Calu3 (cell line): ENCODE results near the gene TMEM158. TPM values are rescaled to one million over a fixed set of nuclear protein-coding genes. Genes with fewer than 3 reads are reported as not detected.

Source experiments
- BruUV-seq: library from RNA; stranded (reverse); fragments of 400-500 nt; replicated peaks from 2 replicates; lab custom pipeline; 2021; lab: Mats Ljungman, UMichigan
- CTCF ChIA-PET: fragments of 300-600 bp; sonication (Branson Sonifier 250); formaldehyde crosslinking; loops from one replicate; lab custom pipeline; 2022; ENCODE audit warnings: antibody characterized with exemption; lab: Charles Lee
- DNase-seq: peaks from one replicate; pipeline ENCODE4 v3.0.0; 2022
- H3K27ac Mint-ChIP-seq: one replicate; pipeline ENCODE4 v1.8.0; 2022; ENCODE audit warnings: mixed read lengths; ENCODE audit not compliant: unreplicated experiment
- H3K27me3 Mint-ChIP-seq: one replicate; pipeline ENCODE4 v1.8.0; 2022; ENCODE audit warnings: mixed read lengths; ENCODE audit not compliant: unreplicated experiment
- H3K36me3 Mint-ChIP-seq: one replicate; pipeline ENCODE4 v1.8.0; 2022; ENCODE audit warnings: mild to moderate bottlenecking, moderate library complexity, mixed read lengths; ENCODE audit not compliant: insufficient read depth, unreplicated experiment
- H3K4me1 Mint-ChIP-seq: one replicate; pipeline ENCODE4 v1.8.0; 2022; ENCODE audit warnings: mild to moderate bottlenecking, low read depth, mixed read lengths; ENCODE audit not compliant: unreplicated experiment
- H3K4me3 Mint-ChIP-seq: one replicate; pipeline ENCODE4 v1.8.0; 2022; ENCODE audit warnings: mild to moderate bottlenecking, low read depth, moderate library complexity, mixed read lengths; ENCODE audit not compliant: unreplicated experiment
- H3K9me3 Mint-ChIP-seq: one replicate; pipeline ENCODE4 v1.8.0; 2022; ENCODE audit warnings: low read depth, mixed read lengths; ENCODE audit not compliant: unreplicated experiment
- intact Hi-C: fragments of 100-400 bp; cut with micrococcal nuclease; formaldehyde crosslinking; loops from one replicate; pipeline ENCODE4 v1.10.0; 2022; ENCODE audit not compliant: unreplicated experiment
- total RNA-seq: library from RNA; stranded (reverse); gene quantifications from 2 replicates; pipeline ENCODE4 v1.2.3, GENCODE V29; 2022
- TF ChIP-seq, protein P1 (sequence below): fragments of 200-600 bp; IDR thresholded peaks from one replicate; pipeline ENCODE4 v1.8.0; 2022; ENCODE audit warnings: antibody characterized with exemption; ENCODE audit not compliant: unreplicated experiment

The TMEM158 gene
- total RNA-seq, 1 experiment from 2014 or later: 2.5 TPM

DNA sequence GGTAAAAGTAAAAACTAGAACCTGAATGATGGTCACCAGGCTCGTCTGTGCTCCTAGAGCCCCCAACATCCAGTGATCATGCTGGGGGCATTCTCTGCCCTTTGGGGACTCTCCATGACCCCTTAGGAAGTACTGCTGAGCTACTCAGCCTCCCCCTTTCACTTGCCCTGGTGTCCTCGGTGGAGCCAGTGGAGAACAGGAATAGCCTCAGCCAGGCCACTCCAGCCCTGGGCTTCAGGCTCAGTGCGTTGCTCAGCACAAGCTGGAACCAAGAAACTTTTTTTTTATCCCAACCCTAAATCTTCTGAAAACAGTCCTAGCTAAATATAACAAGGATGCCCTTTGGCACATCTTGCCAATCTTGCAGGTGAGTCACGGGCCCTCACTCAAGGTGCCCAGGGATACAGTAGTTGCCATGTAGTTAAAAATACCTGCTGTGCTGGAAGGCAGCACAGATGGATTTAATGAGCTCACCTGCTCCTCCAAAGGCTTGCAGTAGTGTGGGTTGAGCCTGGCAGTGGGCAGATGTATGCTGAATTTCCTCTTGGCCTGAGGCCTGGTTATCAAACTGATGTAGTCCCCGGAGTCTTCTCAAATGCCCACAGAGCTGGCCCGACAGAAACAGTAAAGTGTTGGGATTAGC, 46.9 kb upstream of the TMEM158 start:
- H3K4me3 Mint-ChIP-seq: no peak overlapping the region
- no peaks in the 10 kb centered on the region for H3K36me3 Mint-ChIP-seq
- H3K27ac Mint-ChIP-seq: no peak overlapping the region
- BruUV-seq: no TSS peak
- no peaks in the 10 kb centered on the region for H3K4me1 Mint-ChIP-seq
- CTCF ChIA-PET: no interaction called here
- DNase-seq: no peak
- H3K9me3 Mint-ChIP-seq: no peaks in the 10 kb centered on the region
- TF ChIP-seq, protein P1, sequence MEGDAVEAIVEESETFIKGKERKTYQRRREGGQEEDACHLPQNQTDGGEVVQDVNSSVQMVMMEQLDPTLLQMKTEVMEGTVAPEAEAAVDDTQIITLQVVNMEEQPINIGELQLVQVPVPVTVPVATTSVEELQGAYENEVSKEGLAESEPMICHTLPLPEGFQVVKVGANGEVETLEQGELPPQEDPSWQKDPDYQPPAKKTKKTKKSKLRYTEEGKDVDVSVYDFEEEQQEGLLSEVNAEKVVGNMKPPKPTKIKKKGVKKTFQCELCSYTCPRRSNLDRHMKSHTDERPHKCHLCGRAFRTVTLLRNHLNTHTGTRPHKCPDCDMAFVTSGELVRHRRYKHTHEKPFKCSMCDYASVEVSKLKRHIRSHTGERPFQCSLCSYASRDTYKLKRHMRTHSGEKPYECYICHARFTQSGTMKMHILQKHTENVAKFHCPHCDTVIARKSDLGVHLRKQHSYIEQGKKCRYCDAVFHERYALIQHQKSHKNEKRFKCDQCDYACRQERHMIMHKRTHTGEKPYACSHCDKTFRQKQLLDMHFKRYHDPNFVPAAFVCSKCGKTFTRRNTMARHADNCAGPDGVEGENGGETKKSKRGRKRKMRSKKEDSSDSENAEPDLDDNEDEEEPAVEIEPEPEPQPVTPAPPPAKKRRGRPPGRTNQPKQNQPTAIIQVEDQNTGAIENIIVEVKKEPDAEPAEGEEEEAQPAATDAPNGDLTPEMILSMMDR: no peak
- H3K27me3 Mint-ChIP-seq: peaks cover 66% of the 10 kb centered on the region
- intact Hi-C loops: no loop called here

DNA sequence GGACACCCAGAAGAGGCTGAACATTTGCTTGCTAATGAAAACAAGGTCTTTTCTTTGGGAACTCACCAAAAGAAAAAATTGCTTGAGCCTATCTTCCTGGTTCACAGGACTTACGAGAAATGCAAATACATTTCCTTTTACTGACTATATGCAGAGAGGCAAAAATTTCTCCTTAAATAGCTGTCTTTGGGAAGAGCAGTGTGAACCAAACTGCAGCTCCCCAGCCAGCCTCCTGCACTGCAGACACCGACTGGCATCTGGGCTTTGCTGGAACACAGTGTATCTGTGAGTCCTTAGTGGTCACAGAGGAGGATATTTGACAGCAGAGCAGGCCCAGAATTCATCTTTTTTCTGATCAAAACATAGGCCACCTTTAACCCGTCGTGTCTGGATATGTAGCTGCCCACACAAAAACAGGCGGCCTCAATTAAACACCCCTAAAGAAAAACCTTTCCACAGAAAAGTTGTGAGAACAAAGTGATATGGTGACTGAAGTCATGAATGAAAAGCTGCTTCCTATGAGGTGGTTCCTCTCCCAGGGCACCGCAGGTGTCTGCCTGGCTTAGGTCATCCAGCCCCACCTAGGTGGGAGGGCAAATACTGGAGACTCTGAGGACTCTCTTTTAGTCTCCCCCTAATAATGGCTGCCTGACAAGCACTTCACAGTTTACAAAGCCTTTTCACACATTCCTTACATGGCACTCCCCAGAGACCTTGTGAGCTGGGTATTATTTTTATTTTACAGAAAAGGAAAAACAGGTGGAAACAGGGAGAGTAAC, 46.1 kb upstream of the TMEM158 start:
- H3K4me3 Mint-ChIP-seq: no peak overlapping the region
- no TSS peak for BruUV-seq
- no peaks in the 10 kb centered on the region for H3K36me3 Mint-ChIP-seq
- DNase-seq: no peak
- intact Hi-C loops: no loop called here
- H3K9me3 Mint-ChIP-seq: no peaks in the 10 kb centered on the region
- H3K27me3 Mint-ChIP-seq: peaks cover 66% of the 10 kb centered on the region
- no peaks in the 10 kb centered on the region for H3K4me1 Mint-ChIP-seq
- CTCF ChIA-PET: no interaction called here
- no peak overlapping the region for H3K27ac Mint-ChIP-seq
- TF ChIP-seq, protein P1: no peak

DNA sequence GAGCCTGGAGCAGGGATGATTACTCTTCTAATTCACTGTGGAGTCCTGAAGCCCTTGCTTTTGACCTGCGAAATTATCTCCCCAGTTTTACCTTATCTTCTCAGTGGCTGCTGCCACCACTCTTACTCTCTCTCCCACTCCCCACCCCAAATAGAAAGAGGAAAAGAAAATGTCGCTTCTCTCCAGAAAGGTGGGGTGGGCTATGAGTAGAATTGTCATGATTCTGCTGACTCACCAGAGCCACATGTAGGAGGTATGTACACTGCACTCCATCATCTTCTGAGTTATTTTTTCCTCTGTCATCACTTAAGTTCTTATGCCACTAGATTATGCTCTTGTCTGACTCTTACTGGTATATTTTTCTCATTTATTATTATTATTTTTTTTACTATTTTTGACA, 43.9 kb upstream of the TMEM158 start:
- no peak overlapping the region for H3K4me3 Mint-ChIP-seq
- no peak overlapping the region for H3K27ac Mint-ChIP-seq
- BruUV-seq: no TSS peak
- TF ChIP-seq, protein P1: no peak
- H3K9me3 Mint-ChIP-seq: no peaks in the 10 kb centered on the region
- no peaks in the 10 kb centered on the region for H3K4me1 Mint-ChIP-seq
- no peak for DNase-seq
- intact Hi-C loops: no loop called here
- CTCF ChIA-PET: no interaction called here
- peaks cover 65% of the 10 kb centered on the region for H3K27me3 Mint-ChIP-seq
- H3K36me3 Mint-ChIP-seq: no peaks in the 10 kb centered on the region

DNA sequence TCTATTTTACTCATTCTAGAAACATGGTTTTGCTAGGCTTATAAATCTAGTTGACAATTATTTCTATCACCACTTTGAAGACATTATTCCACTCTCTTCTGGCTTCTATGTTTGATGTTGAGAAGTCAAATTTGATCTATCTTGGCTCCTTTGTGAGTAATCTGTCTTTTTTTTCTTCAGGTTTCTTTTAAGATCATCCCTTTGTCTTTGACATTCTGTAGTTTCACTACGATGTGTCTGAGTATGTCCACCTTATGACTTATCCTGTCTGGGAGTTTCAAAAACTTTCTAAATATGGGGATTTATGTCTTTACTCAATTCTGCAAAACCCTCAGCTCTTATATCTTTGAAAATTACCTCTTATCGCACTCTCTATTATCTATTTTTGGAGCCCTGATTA, 41.0 kb upstream of the TMEM158 start:
- Mint-ChIP-seq H3K27ac (no peak overlapping the region), H3K4me1 (no peaks in the 10 kb centered on the region), H3K27me3 (peaks cover 51% of the 10 kb centered on the region), H3K4me3 (no peak overlapping the region), H3K9me3 (no peaks in the 10 kb centered on the region), H3K36me3 (no peaks in the 10 kb centered on the region)
- intact Hi-C loops: no loop called here
- TF ChIP-seq, protein P1: no peak
- DNase-seq: no peak
- CTCF ChIA-PET: no interaction called here
- no TSS peak for BruUV-seq
